AML-193 (cell line): ENCODE results near the gene DPT.

Experiments used
- DNase-seq, 2 experiments: peaks; one replicate each; lab custom pipeline; 2025; lab: John Stamatoyannopoulos, UW

Gene DPT

DNA sequence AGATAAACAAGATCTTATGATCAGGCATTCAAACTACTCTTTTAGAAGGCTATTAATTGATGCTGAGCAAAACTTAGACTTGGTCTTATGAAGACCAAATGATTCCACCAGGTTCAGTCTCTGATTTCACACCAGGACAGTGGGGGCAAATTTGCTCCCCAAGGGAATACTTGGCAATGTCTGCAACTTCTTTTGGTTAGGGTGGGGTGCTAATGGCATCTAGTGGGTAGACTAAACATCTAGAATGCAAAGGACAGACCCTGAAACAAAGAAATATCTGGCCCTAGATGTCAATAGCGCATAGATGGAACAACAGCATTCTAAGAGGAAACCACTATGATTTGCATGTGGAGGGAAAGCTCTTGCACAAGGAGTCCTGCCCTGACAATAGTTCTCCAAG is 30.6 kb downstream of the DPT start:
- DNase-seq = no peak

DNA sequence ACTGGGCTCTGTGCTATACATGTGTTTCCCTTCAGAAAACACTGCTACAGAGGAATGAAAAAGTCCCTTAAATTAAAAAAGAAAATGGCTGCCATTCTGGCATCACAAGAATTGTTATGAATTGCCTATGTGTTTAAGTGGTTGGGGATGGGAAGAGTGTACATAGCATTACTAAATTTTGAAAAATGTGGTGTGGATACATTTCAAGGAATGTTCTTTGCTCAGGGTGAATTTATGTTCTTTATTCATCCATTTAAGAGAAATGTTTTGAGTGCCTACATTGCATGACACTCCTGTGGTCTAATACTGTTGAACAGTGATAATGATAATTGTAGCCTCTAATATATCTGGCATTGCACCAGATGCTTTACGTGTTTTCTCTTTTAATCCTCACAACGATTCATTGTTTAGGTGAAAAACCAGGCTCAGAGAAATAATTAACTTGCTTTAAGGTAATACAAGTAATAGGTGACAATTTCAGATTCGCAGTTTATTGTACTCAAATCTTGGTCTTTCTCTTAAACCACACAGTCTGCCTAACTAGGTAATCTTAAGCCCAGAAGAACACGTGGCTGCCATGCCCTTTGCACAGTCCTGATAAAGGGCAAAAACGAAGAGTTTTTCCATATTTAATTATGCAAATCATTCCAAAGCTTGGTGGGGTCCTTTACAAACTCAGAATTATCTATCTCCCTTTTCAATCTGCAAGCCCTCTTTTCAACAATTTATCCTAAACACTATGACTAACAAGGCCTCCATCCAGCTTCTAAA is 31.5 kb downstream of the DPT start:
- no peak for DNase-seq

DNA sequence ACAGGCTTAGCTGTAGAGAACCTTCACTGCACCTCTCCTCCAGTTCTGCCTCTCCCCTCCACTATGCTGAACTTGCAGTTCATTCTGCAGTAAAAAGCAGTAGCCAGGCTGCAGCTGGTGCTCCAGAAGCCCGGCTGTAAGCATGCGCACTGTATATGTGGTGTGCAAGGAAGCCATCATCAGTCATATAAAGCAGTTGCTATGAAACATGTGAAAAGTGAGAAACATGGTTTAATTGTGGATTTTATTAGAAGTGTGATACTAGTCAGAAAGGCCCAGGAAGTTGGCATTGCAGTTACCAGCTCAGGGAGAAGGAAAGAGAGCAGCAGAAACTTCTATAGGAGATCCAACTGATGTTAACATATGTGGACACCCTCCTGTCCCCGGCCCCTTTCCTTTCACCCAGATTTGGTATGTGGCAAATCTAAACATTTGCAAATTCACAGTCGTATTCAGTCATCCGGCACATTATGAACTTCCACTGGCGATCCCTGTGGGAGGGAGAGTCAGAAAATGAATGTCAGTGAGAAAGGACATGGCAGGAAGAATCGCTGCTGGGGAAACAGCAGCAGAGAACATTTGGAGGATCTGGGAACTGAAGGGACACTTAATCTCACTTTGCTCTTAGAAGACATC is 32.8 kb downstream of the DPT start:
- no peak for DNase-seq

DNA sequence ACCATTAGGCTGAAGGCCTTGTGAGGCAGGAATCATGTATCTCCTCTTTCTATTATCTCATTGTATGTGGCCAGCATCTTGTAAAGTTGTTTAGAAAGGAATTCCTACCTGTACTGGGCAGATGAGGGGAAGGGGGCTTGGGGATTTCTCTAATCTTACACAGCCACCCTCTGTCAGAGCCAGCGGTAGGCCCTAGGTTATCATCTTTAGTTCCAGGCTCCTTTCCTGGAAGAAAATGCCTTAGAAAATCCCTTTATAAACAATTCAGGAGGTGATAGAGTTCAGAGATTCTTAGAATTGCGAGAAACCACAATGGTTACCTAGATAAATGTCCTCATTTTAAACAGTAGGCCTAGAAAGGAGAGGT is 35.2 kb downstream of the DPT start:
- no peak for DNase-seq

DNA sequence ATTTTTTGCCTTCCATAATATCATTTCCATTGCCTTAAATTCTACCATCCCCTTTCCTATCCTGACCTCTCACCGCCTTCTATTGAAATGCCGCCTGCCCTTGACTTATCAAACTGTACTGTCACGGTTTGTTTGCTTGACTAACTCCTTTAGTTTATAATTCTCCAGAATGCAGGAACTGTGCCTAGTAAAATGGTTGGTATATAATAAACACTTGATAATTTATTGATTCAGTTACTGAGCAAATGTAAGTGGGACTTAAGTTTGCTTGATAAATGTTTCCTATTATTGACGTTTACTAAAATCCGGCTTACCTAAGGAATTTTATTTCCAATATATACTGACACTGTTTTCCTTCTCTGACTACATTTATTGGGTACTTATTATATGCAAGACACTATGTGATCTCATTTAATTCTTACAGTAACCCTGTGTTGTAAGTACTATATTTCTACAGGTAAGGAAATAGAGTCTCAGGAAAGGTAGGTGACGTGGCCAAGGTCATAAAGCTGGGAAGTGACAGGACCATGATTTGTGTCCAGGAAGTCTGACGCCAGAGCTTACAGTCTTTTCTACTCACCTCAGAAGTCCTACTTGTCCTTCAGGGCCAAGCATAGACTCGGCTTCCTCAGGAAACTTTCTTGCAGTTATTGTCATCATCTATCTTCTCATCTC is 35.7 kb downstream of the DPT start:
- no peak for DNase-seq

DNA sequence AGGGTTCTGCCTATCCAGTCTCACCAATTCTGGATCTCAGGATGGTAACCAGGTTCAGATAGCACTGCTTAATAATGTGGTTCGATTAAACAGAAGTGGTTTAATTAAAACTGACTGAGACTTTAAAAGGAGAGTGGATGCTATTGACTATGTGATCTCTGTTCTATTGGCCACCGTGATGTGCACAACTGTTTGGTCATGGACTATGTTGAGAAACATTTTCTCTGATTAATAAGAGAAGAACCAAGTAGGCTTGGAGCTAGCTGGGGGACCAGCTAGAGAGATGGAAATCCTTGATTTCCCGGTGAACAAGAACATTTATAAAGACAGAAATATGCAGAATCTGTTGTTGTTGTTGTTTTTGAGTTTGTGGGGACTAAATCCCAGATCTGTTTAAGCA is 36.5 kb downstream of the DPT start:
- DNase-seq = no peak

DNA sequence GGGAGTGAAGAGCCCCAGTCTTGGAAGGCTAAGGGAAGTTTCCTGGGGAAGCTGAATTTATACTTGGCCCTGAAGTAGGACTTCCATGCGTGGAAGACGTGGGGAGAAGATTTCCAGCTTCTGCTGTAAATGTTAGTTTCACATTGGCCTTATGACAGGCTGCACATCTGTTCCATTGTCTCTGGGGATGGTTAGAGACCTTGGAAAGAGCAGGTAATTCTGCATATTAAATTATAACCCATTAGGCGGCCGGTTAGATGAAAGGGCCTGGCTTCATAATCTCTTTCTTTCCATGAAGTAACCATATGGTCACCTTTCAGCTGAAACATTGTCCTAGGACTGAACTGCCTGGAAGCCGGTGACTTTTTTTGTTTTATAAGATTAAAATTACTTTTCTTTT is 37.5 kb downstream of the DPT start:
- no peak for DNase-seq

DNA sequence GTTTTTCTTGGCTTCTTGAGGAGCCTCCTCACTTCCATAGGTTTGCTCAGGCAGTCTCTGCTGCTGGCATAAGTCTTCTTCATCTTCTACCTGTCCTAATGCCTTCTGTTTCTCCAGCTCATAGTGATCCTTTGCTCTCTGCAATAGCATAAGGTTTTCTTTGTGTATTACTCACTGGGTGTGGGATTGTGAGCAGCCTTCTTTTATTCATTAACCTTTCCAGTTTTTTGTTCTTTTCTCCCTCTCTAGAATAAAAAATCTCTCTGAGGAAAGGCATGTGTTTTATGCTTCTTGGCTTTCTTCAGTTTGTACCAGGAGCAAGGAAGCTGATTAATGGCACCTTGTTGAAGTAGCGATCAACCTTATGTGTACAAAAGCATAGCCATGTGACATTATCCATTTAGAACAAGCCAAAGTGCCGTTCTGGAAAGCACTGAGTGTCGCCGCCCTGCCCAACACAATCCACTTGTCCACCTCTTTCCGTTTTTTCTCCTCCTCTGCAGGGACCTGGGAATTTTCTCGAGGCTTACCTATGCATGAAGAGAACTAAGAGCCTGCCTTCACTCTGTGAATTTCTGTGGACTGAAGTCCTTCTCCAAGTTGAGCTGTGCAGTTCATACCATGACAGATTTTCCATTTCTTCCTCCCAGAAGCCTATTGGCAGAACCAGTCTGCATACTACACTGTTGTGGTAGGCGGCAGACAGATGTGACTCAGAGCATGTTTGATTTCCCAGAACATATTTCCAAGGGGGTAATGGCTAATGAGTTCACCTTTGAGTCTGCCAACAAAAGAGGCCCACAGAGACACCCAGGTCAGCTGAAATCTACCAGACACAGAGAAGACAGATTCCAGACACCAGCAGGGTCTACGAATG is 39.0 kb downstream of the DPT start:
- no peak for DNase-seq

DNA sequence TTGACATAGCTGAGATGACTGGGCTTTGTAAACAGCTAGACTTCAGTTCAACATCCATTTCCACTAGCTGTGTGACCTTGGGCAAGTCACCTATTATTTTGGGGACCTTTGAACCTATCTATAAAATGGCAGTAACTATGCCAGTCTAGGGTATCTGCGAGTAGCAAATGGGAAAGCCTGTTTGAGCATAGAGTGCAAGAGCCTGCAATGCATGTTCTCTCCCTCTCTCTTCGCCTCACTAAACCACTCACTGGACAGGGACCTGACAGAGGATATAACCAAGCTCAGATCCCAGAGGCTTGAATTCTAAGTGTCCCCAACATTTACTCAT is 39.7 kb downstream of the DPT start:
- DNase-seq = no peak

DNA sequence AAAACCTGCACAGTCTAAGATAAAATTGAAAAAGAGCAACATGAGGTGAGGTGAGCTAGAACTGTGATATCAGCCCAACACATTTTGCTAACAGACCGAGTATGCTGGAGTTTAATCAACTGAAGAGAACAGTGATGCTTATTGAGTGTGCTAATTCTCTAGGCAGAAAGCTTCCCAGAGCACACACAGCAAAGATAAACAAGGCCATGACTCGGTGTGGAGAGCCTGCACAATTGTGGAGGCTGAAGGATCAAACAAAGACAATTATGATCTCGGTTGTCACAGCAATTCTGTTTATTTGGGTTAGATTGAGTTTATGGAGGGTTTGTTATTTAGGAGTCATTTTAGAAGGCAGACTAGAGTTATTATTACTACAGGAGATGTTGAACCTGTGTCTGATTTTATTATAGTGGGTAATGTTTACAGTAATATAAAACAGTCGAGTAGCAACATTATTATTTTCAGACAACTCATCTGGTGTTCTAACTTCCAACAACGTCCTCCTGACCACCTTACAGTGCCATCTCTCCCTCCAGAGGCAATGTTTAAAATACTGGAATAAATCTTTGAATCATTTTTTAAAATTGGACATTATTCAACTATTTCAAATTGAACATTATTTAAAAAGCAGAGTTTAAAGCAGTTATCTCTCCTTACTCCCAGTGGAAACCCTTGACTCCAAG is 40.2 kb downstream of the DPT start:
- no peak for DNase-seq

DNA sequence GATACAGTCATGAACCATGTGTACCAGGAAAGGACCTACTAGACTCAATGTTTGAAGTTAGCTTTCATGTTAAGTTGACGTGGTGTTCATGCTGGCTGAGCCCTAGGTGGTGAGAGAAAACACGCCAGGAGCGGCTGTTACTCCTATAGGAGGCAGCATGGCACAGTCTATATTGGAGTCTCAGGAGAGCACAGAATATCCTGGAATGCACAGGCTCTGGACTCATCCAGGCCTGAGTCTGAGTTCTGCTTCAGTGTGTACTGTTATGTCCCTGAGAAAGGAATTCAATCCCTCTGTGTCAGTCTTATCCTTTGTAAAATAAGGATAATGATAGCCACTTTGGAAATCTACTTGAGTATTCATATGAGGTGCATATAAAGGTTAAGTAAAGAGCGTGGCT is 41.2 kb downstream of the DPT start:
- DNase-seq = no peak

DNA sequence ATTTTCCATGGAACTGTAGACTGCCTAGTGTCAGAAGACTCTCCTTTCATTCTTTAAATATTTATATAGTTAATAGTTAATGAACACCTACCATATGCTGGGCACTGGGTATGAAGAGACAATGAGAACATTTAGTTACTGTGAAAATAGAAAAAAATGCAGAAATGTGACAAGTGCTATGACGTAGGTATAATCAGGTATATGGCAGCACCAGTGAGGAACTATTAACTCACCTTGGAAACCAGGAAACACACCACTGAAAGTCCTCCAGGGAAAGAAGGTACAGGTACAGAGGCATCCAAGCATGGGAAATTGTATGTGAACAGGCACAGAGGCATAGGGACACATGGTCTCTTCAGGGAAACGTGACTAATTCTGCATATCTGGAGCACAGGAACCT is 42.3 kb downstream of the DPT start:
- DNase-seq = no peak

DNA sequence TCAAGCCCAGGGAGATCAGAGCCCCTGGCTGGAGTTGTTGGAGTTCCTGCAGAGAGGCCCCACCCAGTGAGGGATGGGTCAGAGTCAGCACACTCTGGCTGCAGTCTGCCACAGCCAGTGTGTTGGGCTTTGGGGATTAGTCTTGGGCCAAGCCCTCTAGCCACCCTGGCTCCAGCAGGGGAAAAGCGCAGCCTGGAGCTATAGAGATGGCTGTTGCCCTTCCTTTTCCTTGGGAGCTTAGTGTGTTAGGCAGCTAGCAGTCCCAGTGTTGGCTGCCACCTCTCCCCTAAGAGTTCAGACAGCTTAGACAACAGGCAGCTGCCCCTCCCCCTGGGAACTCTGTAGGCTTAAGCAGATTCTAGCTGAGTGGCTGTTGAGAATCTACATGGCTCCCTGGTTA is 45.1 kb downstream of the DPT start:
- DNase-seq = no peak

DNA sequence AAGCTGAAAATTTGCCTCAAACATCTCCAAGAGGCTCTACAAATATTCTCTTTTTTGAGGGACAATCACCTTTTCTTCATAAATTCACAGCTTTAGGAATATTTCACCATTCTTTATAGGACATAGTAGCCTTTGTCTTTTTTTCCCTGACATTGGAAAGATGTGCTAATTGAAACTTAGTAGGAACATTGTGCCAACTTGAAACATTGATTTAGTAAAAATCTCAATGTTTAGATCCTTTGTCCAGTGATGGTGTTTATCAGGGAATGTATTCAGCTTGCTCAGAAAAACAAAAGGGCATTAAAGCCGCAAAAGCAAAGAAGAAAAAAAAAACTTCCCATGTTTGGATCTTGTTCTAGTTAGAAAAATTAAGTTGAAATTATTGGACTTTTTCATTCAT is 52.1 kb downstream of the DPT start:
- DNase-seq = no peak

DNA sequence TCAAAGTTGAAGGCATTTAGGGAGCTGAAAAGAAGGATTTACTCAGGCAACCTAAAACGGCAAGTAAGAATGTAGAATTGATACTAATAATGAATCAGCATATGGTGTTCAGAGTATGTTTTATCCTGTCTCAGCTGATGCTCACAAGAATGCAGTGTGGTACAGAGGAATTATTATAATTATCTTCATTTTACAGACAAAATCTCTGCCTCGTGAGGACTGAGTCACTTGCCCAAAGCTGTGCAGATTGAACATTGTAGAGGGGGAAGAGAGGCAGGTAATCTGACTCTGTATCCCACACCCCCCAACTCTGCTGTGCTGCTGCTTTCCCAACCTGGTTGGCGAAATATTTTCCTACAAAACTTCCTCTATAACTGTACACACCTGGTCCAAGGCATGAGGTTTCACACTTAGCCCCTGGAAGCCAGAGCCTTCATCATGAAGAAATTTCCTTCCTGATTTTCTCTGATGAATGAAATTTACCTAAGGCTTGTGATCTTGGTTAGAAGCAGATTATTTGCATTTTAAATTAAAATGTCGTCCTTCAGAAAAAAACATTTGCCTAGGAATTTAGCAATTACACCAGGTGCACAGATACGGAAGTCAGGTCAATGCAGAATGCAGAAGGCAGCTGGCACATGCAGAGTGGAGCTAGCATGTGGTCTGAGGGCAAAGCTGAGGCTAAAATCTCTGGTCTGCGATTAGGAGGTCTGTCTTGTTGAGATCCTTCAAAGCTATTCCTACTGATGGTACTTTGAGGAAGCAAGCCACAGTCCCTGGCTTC is 52.8 kb downstream of the DPT start:
- no peak for DNase-seq

DNA sequence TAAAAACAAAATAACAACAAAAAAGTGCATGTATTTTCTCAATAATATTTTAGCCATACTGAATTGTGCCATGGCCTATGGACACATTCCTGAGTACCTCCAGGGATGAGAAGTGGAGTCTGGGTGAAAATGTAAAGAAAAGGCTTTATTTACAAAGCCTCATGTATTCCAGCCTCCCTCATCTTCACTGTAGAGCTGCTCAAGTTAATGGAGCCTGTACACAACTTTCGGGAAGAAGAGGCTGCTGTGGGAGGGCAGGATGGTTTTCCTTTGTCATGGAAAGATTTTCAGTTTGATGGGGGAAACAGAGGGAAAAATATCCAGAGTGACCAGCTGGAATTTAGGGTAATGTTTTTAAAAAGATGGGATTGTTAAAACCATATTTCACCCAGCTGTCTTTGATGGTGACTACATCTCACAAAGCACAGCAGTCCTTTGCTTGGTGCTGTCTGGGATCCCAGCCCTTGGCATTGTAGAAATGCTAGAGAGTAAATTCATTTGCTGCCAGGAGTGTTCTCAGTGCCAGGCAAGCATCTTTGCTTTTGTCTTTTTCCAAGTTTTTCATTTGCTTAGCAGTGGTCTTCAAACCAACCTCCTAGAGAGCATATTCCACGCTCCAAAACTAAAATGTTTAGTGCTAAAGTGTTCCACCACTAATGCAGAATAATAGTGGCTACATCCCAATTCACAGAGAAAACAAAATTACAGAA is 54.9 kb downstream of the DPT start:
- DNase-seq = no peak

DNA sequence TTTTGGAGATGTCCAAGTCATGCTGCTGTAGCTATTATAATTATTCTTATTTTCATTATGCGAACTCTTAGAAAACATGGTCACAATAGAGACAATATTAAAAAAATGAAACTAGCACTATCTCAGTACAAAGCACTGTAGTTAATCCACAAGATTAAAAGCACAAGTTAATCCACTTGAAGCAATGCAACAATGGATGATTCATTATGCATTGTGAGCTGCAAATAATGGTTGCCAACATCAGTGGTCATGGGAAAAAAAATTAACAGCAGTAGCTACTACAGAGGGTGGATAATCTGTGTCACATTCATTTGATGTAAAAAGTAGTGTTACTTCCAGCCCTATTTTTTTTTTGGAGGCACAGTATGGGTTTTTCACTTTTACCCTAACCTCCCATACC is 56.7 kb downstream of the DPT start:
- no peak for DNase-seq

DNA sequence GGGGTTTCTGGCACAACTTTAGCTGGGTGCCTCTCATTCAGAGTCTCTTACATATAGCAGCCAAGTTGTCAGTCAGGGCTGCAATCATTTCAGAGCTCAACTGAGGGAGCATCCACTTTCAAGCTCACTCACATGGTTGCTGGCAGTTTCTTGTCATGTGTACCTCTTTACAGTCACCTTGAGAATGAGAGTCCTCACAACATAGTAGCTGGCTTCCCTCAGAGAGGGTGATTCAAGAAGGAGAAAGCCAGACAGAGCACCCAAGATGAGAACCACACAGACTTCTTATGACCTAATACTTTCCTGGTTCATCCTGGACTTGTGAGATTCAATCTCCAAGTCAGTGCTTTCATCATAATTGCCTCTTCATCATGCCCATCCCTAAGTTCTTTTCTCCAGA is 57.2 kb downstream of the DPT start:
- no peak for DNase-seq

DNA sequence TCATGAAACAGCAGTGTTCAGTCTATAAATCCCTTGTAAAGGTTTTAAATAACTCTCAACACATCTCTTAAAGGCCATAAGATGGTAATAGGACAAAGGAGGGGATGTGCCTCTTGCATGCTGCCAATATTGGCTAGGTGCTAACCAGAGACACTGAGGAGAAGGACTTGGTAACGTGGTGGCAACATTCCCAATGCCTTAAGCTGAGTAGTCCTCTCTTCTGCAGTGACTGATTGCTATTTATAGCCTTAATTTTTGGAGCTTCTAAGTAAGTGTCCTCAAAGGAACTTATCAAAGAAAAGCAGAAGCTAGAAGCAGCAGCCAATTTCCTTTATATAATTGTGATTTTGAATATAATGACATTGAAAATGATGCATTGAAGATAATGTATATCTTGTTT is 63.0 kb downstream of the DPT start:
- DNase-seq = no peak

DNA sequence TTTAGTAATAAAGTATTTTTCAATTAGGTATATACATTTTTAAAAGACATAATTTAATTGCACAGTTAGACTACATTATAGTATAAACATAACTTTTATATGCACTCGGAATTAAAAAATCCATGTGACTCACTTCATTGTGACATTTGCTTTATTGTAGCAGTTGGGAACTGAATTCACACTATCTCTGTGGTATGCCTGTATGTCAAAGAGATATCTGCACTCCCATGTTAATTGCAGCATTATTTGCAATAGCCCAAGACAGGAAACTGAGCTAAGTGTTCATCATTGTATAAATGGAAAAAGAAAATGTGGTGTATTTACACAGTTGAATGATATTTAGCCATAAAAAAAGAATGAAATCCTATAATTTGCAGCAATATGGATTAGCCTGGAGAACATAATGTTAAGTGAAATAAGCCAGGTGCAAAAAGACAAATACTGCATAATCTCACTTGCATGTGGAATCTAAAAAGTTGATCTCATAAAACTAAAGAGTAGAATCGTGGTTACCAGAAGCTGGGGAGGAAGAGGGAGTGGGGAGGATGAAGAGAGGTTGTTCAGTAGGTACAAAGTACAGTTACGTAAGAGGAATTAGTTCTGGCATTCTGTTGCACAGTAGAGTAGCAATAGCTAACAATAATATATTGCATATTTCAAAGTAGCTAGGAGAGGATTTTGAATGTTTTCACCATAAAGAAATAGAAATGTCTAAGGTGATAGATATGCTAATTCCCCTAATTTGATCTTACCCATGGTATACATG is 64.8 kb downstream of the DPT start:
- DNase-seq = no peak
